SU-DHL-6 (cell line): ENCODE data around the gene NSF.
"Not testable (repeated sequence)": the region's sequence is repeated elsewhere in the genome, so short reads cannot be mapped to it uniquely, and the experiment has no call there.

Experiments
- EZH2phosphoT487 ChIP-seq: fragments of 200-600 bp; sonication (generic), shearing (Covaris generic); conservative IDR thresholded peaks from 2 replicates; pipeline ENCODE4 v1.6.1; 2018; ENCODE audit warnings: mild to moderate bottlenecking, antibody characterized with exemption, low read length, moderate library complexity, mixed read lengths
- TF ChIP-seq, protein P1 (sequence below): fragments of 200-600 bp; sonication (generic); IDR thresholded peaks from one replicate; pipeline ENCODE4 v1.5.1; 2017; ENCODE audit warnings: antibody characterized with exemption, mild to moderate bottlenecking, low read length, moderate library complexity; ENCODE audit not compliant: insufficient read depth, poor library complexity, severe bottlenecking

DNA sequence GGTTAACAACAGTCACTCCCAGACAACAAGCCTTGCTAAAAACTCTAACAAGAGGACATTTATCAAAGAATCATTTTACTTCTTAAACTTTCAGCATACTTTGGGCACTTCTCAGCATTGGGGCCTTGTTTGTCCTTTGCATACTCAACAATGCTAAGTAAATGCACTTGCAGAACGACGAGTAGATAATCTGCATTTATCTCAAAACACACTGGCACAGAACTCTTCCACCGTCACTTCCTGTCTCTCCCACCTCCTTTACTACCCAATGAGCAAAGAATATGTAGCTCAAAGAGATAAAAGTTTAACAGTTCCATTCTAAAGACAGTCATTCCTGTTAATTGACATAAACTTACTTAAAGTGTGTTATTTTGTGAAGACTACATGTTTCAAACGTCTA is 69.2 kb downstream of the NSF start:
- TF ChIP-seq, protein P1, sequence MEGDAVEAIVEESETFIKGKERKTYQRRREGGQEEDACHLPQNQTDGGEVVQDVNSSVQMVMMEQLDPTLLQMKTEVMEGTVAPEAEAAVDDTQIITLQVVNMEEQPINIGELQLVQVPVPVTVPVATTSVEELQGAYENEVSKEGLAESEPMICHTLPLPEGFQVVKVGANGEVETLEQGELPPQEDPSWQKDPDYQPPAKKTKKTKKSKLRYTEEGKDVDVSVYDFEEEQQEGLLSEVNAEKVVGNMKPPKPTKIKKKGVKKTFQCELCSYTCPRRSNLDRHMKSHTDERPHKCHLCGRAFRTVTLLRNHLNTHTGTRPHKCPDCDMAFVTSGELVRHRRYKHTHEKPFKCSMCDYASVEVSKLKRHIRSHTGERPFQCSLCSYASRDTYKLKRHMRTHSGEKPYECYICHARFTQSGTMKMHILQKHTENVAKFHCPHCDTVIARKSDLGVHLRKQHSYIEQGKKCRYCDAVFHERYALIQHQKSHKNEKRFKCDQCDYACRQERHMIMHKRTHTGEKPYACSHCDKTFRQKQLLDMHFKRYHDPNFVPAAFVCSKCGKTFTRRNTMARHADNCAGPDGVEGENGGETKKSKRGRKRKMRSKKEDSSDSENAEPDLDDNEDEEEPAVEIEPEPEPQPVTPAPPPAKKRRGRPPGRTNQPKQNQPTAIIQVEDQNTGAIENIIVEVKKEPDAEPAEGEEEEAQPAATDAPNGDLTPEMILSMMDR, result not testable (repeated sequence)
- not testable (repeated sequence) for TF ChIP-seq EZH2phosphoT487
